Tibial artery (tissue), 4 donors: ENCODE measurements around the gene ARHGEF11.

Experiments
- DNase-seq, 2 donors: peaks; one replicate each; pipeline ENCODE4 v3.0.0-alpha.2; 2019
- H3K27ac ChIP-seq, 2 donors: fragments of 200-600 bp; sonication (generic) in 1 of 2; 1 replicate in 1 of 2; 2 replicates in 1 of 2; pipeline ENCODE4 v1.5.1; 2018 to 2019; ENCODE audit warnings: mild to moderate bottlenecking in 1 of 2
- H3K27me3 ChIP-seq, 2 donors: fragments of 200-600 bp; sonication (generic) in 1 of 2; one replicate each; pipeline versions ENCODE4 v1.5.1 to v1.6.0; 2016 to 2019
- H3K36me3 ChIP-seq, 3 donors: fragments of 200-600 bp; sonication (generic) in 2 of 3; one replicate each; pipeline ENCODE4 v1.5.1; 2016 to 2019; ENCODE audit warnings: mild to moderate bottlenecking in 2 of 3
- H3K4me1 ChIP-seq, 4 donors: fragments of 200-600 bp; sonication (generic) in 2 of 4; 1 replicate in 3 of 4; 2 replicates in 1 of 4; pipeline ENCODE4 v1.5.1; 2016 to 2019
- H3K4me3 ChIP-seq, 2 donors: fragments of 200-600 bp; sonication (generic) in 1 of 2; 1 replicate in 1 of 2; 2 replicates in 1 of 2; pipeline ENCODE4 v1.5.1; 2018 to 2019; ENCODE audit warnings: mild to moderate bottlenecking in 2 of 2
- H3K9me3 ChIP-seq, 3 donors: fragments of 200-600 bp; sonication (generic) in 1 of 3; one replicate each; pipeline ENCODE4 v1.5.1; 2016 to 2019
- CTCF ChIP-seq, 2 experiments: fragments of 200-600 bp in 1 of 2; fragments of 450-650 bp in 1 of 2; IDR thresholded peaks; one replicate each; pipeline ENCODE4 v1.5.1; 2017 to 2019; ENCODE audit warnings: antibody characterized with exemption in 2 of 2, mild to moderate bottlenecking in 1 of 2, moderate library complexity in 1 of 2
- intact Hi-C: fragments of 100-400 bp; cut with DNase I; formaldehyde crosslinking; loops from one replicate; pipeline ENCODE4 v1.15.0; 2023; ENCODE audit warnings: low total_unique reads

Gene ARHGEF11

GRCh38 chr1:156893048-156893953 is 152.2 kb downstream of the ARHGEF11 start, which contains the start of gene PEAR1:
TSS of gene PEAR1 (plus strand) at chr1:156893718. CDS start at chr1:156903927, 10,209 bp downstream.
- H3K27ac ChIP-seq, result peak within 1 kb of the TSS; percentile 95 to 97
- peaks cover 7 to 57% (median 49%) of the 10 kb centered on the region in 4 donors for H3K4me1 ChIP-seq
- DNase-seq, result peak; percentile 47 to 78
- no peak for TF ChIP-seq CTCF (IDR thresholded peaks at IDR 0.05)
- H3K9me3 ChIP-seq, result no peaks in the 10 kb centered on the region
- no peaks in the 10 kb centered on the region for H3K36me3 ChIP-seq
- intact Hi-C loops, result no loop called here
- peak within 1 kb of the TSS; percentile 72 to 74 for H3K4me3 ChIP-seq
- peaks cover 0 to 6% of the 10 kb centered on the region in 2 donors for H3K27me3 ChIP-seq

GRCh38 chr1:156892190-156893047 is 153.1 kb downstream of the ARHGEF11 start:
- H3K36me3 ChIP-seq, result no peaks in the 10 kb centered on the region
- intact Hi-C loops, result no loop called here
- H3K4me1 ChIP-seq, result peaks cover 0 to 48% (median 41%) of the 10 kb centered on the region in 4 donors

GRCh38 chr1:156889802-156890580 is 155.6 kb downstream of the ARHGEF11 start:
- DNase-seq, result peak; percentile 87
- H3K36me3 ChIP-seq, result no peaks in the 10 kb centered on the region
- no peak overlapping the region for H3K4me3 ChIP-seq
- no peaks in the 10 kb centered on the region for H3K9me3 ChIP-seq
- no peak overlapping the region for H3K27ac ChIP-seq
- peak; percentile 73 to 79 for TF ChIP-seq CTCF (IDR thresholded peaks at IDR 0.05)
- peaks cover 0 to 29% (median 20%) of the 10 kb centered on the region in 4 donors for H3K4me1 ChIP-seq
- intact Hi-C loops, result loop anchor here (2.0 kb wide), 1 partner anchor 31 kb away; the partner anchor contains the start of gene LRRC71
- peaks cover 0 to 12% of the 10 kb centered on the region in 2 donors for H3K27me3 ChIP-seq

More at GRCh38 chr1:156892190-156893047, 153.1 kb downstream of the ARHGEF11 start:
- H3K4me3 ChIP-seq, result peak overlapping the region; percentile 72 to 74
- peaks cover 0 to 12% of the 10 kb centered on the region in 2 donors for H3K27me3 ChIP-seq
- TF ChIP-seq CTCF (IDR thresholded peaks at IDR 0.05), result peak; percentile 73 to 79
- H3K27ac ChIP-seq, result peak overlapping the region; percentile 95 to 97
- no peaks in the 10 kb centered on the region for H3K9me3 ChIP-seq
- DNase-seq, result peak; percentile 91 to 94

- intact Hi-C loops, result no loop called here
- H3K4me1 ChIP-seq, result peaks cover 0 to 23% (median 10%) of the 10 kb centered on the region in 4 donors
These were observed 157.8 kb downstream of the ARHGEF11 start for GRCh38 chr1:156887734-156888133.

More at GRCh38 chr1:156887734-156888133, 157.8 kb downstream of the ARHGEF11 start:
- no peak for DNase-seq
- H3K27ac ChIP-seq, result no peak overlapping the region
- peaks cover 0 to 17% of the 10 kb centered on the region in 2 donors for H3K27me3 ChIP-seq
- H3K9me3 ChIP-seq, result no peaks in the 10 kb centered on the region
- H3K36me3 ChIP-seq, result no peaks in the 10 kb centered on the region
- H3K4me3 ChIP-seq, result no peak overlapping the region
- no peak for TF ChIP-seq CTCF (IDR thresholded peaks at IDR 0.05)
